GM12864 (cell line): ENCODE measurements around the gene RNF10.
"Not testable (repeated sequence)": the region's sequence is repeated elsewhere in the genome, so short reads cannot be mapped to it uniquely, and the experiment has no call there.

Source experiments
- DNase-seq: peaks from one replicate; pipeline ENCODE4 v3.0.0-alpha.2; 2011; ENCODE audit warnings: low read depth
- H3K4me3 ChIP-seq: 2 replicates; pipeline ENCODE4 v1.5.1; 2011; ENCODE audit warnings: mild to moderate bottlenecking, low read depth, low read length, control low read depth
- CTCF ChIP-seq: IDR thresholded peaks from 2 replicates; pipeline ENCODE4 v1.5.1; 2011; ENCODE audit warnings: low read depth, mild to moderate bottlenecking, moderate library complexity, low read length, control low read depth, inconsistent platforms; ENCODE audit errors: missing control alignments

RNF10 gene

GRCh38 chr12:120534203-120534702 lies at the start of gene RNF10:
Gene RNF10 (plus strand): TSS chr12:120534356. CDS start chr12:120534812, 456 bp downstream.
- peak within 1 kb of the TSS; percentile 88 for H3K4me3 ChIP-seq
- peak; percentile 83 for DNase-seq
- no peak for TF ChIP-seq CTCF

GRCh38 chr12:120485961-120486881 lies 47.9 kb upstream of the RNF10 start:
- DNase-seq, result no peak
- H3K4me3 ChIP-seq, result no peak overlapping the region
- no peak for TF ChIP-seq CTCF

- H3K4me3 ChIP-seq, result not testable (repeated sequence)
Measured at GRCh38 chr12:120487552-120487951, 46.6 kb upstream of the RNF10 start.

GRCh38 chr12:120488057-120488640 lies 46.0 kb upstream of the RNF10 start:
- TF ChIP-seq CTCF, result no peak
- no peak for DNase-seq
- H3K4me3 ChIP-seq, result no peak overlapping the region

More at GRCh38 chr12:120487552-120487951, 46.6 kb upstream of the RNF10 start:
- DNase-seq, result not testable (repeated sequence)

- DNase-seq, result no peak
- TF ChIP-seq CTCF, result no peak
- no peak overlapping the region for H3K4me3 ChIP-seq
Measured at GRCh38 chr12:120489018-120489417, 45.1 kb upstream of the RNF10 start.

GRCh38 chr12:120490325-120490724 lies 43.8 kb upstream of the RNF10 start:
- TF ChIP-seq CTCF, result no peak
- no peak overlapping the region for H3K4me3 ChIP-seq
- DNase-seq, result no peak

- no peak overlapping the region for H3K4me3 ChIP-seq
- DNase-seq, result no peak
- no peak for TF ChIP-seq CTCF
Measured at GRCh38 chr12:120490833-120491512, 43.2 kb upstream of the RNF10 start.
